Hepatocyte (in vitro differentiated cells): Measurements from ENCODE around the gene ZFX. TPM values are rescaled to one million over a fixed set of nuclear protein-coding genes. Genes with fewer than 3 reads are reported as not detected.

Experiments used
- DNase-seq: peaks from one replicate; pipeline ENCODE4 v3.0.0-alpha.2; 2016; ENCODE audit warnings: low spot score
- H2AFZ ChIP-seq: fragments of 200-600 bp; sonication (generic); 2 replicates; pipeline ENCODE4 v1.6.0; 2016; ENCODE audit warnings: antibody characterized with exemption, mild to moderate bottlenecking
- H3K27ac ChIP-seq: fragments of 200-600 bp; sonication (generic); 2 replicates; pipeline ENCODE4 v1.5.1; 2016; ENCODE audit warnings: mild to moderate bottlenecking
- H3K27me3 ChIP-seq: fragments of 200-600 bp; sonication (generic); 2 replicates; pipeline ENCODE4 v1.6.1; 2016
- H3K36me3 ChIP-seq: fragments of 200-600 bp; sonication (generic); replicated peaks from 2 replicates; pipeline ENCODE4 v1.5.1; 2016; ENCODE audit warnings: low read depth; ENCODE audit not compliant: insufficient read depth
- H3K4me1 ChIP-seq: fragments of 200-600 bp; sonication (generic); 2 replicates; pipeline ENCODE4 v1.5.1; 2016; ENCODE audit warnings: mild to moderate bottlenecking, moderate library complexity; ENCODE audit not compliant: insufficient read depth
- H3K4me2 ChIP-seq: fragments of 200-600 bp; sonication (generic); 2 replicates; pipeline ENCODE4 v1.6.0; 2016
- H3K4me3 ChIP-seq: fragments of 200-600 bp; sonication (generic); 2 replicates; pipeline ENCODE4 v1.5.1; 2016; ENCODE audit warnings: mild to moderate bottlenecking
- H3K79me2 ChIP-seq: fragments of 200-600 bp; sonication (generic); 2 replicates; pipeline ENCODE4 v1.6.0; 2017; ENCODE audit warnings: mild to moderate bottlenecking
- H3K9me2 ChIP-seq: fragments of 200-600 bp; sonication (generic); replicated peaks from 2 replicates; pipeline ENCODE4 v1.6.0; 2017; ENCODE audit warnings: mild to moderate bottlenecking; ENCODE audit not compliant: insufficient read depth
- H3K9me3 ChIP-seq: fragments of 200-600 bp; sonication (generic); 2 replicates; pipeline ENCODE4 v1.5.1; 2016; ENCODE audit warnings: low read depth, mild to moderate bottlenecking
- H4K20me1 ChIP-seq: fragments of 200-600 bp; sonication (generic); 2 replicates; pipeline ENCODE4 v1.6.0; 2016; ENCODE audit warnings: mild to moderate bottlenecking; ENCODE audit not compliant: insufficient read depth, poor library complexity, severe bottlenecking
- EZH2 ChIP-seq: fragments of 200-600 bp; sonication (generic); IDR thresholded peaks from 2 replicates; pipeline ENCODE4 v1.6.1; 2016; ENCODE audit warnings: antibody characterized with exemption, mild to moderate bottlenecking, borderline replicate concordance
- EZH2phosphoT487 ChIP-seq: fragments of 200-600 bp; sonication (generic); IDR thresholded peaks from one replicate; pipeline ENCODE4 v1.6.1; 2018; ENCODE audit warnings: antibody characterized with exemption, mild to moderate bottlenecking, low read depth, moderate library complexity; ENCODE audit not compliant: unreplicated experiment, severe bottlenecking
- WGBS: methylation state at CpG from one replicate; pipeline ENCODE4 v1.1.6; 2016; ENCODE audit warnings: low lambda C conversion rate; ENCODE audit errors: missing lambda C conversion rate; 5-methylcytosine and 5-hydroxymethylcytosine counted together
- polyA plus RNA-seq: library from polyadenylated mRNA; unstranded; fragments of >200 nt; fragmentation: Nextera tagmentation; extraction: Ambion mirVana; gene quantifications from 2 replicates; pipeline ENCODE4 v1.2.1, GENCODE V29; 2016
- total RNA-seq: library from RNA; depleted of rRNA; stranded (reverse); fragments of >200 nt; gene quantifications from 2 replicates; pipeline ENCODE4 v1.2.3, GENCODE V29; 2014
- TF ChIP-seq, protein P1 (sequence below): fragments of 200-600 bp; sonication (generic); IDR thresholded peaks from 2 replicates; pipeline ENCODE4 v1.5.1; 2016; ENCODE audit warnings: antibody characterized with exemption, mild to moderate bottlenecking; ENCODE audit not compliant: poor library complexity

The ZFX gene
- total and polyA plus RNA-seq, 2 experiments from 2014 or later, result 31.5 to 74.0 TPM

DNA sequence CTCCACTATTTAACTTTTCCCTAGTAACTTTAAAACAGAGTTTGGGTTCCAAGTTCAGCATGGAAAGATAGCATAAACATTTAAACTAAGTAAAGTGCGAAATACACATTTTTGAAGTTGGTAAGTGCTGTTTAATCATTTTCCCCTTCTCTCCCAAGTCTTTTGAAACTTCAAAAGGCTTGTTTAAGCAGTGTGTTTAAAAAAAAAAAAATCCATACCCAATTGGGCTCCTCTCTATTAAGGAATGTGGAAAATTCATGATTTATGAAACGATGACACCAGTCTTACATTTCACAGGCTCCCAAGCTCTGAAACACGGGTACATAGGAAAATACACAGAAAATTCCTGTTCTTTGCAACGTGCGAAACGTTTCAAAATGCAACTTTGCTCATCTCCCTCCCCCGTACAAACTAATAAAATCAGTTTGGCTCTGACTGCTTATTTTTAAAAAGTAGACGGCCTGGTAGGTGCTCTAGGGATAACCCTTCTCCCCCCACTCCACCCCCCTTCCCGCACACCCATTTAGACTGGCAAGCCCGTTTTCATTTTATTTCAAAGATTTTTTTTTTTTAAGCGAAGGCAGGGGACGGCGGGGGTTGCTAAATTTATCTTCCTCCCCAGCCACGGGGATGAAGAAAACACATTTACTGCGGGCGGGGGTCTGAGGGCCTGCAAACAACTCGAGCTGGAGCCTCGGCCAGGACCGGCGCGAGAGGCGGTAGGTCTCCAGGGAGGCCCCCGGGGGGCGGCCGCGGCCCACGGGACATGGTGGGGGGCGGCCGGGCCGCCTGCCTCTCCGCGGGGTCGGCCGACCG, 786 bp upstream of the ZFX start:
- H3K4me3 ChIP-seq, result peak overlapping the region; percentile 45
- no peaks in the 10 kb centered on the region for H3K36me3 ChIP-seq
- no peaks in the 10 kb centered on the region for H3K9me2 ChIP-seq
- peak overlapping the region; percentile 70 for H2AFZ ChIP-seq
- H3K27ac ChIP-seq, result peak overlapping the region; percentile 100
- H4K20me1 ChIP-seq, result peaks cover 33% of the 10 kb centered on the region
- no peaks in the 10 kb centered on the region for H3K27me3 ChIP-seq
- H3K79me2 ChIP-seq, result peaks cover 33% of the 10 kb centered on the region
- 5% methylated on average over 22 of the region's 35 CpGs for WGBS
- DNase-seq, result peak; percentile 50
- H3K9me3 ChIP-seq, result no peaks in the 10 kb centered on the region
- H3K4me1 ChIP-seq, result peaks cover 60% of the 10 kb centered on the region
- TF ChIP-seq, protein P1, sequence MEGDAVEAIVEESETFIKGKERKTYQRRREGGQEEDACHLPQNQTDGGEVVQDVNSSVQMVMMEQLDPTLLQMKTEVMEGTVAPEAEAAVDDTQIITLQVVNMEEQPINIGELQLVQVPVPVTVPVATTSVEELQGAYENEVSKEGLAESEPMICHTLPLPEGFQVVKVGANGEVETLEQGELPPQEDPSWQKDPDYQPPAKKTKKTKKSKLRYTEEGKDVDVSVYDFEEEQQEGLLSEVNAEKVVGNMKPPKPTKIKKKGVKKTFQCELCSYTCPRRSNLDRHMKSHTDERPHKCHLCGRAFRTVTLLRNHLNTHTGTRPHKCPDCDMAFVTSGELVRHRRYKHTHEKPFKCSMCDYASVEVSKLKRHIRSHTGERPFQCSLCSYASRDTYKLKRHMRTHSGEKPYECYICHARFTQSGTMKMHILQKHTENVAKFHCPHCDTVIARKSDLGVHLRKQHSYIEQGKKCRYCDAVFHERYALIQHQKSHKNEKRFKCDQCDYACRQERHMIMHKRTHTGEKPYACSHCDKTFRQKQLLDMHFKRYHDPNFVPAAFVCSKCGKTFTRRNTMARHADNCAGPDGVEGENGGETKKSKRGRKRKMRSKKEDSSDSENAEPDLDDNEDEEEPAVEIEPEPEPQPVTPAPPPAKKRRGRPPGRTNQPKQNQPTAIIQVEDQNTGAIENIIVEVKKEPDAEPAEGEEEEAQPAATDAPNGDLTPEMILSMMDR, result no peak
- no peak for TF ChIP-seq EZH2phosphoT487
- TF ChIP-seq EZH2, result no peak
- H3K4me2 ChIP-seq, result peak overlapping the region; percentile 85

DNA sequence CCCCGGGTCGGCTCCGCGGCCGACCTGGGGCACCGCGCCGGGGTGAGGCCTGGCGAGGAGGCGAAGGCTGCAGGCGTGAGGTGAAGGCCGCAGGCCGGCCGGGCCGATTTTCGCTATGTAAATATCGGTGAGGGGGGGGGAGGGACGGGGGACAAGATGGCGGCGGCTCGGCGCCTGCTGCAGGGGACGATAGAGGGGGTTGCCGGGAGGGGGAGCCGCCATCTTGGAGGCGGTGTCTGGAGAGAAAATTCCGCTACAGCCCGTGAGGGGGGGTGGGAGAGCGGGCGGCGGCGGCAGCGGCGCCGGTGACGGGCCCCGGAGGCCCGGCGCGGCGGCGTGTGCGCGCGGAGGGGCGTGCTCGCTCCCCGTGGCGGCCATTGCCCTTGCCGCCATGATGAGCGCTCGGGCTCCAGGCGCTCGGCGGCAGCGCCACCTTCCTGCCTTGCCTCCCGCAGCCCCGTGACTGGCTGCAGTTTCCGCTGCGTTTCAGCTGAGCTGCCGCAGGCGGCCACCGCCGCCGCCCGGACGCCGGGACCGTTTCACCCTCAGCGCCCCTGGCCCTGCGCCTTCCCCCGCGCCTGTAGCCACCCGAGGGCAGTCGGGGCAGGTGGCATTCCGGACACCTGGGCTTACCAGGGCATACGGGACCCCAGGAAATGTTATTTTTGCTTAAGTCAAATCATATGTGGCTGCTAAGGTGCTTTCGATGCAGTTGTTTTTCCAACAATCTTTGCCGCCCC, 692 bp downstream of the ZFX start:
- H3K9me3 ChIP-seq, result no peaks in the 10 kb centered on the region
- no peaks in the 10 kb centered on the region for H3K9me2 ChIP-seq
- peak; percentile 97 for DNase-seq
- H3K4me2 ChIP-seq, result peak overlapping the region; percentile 85
- H3K27ac ChIP-seq, result peak overlapping the region; percentile 100
- no peaks in the 10 kb centered on the region for H3K27me3 ChIP-seq
- under 1% methylated on average over 31 of the region's 79 CpGs for WGBS
- no peaks in the 10 kb centered on the region for H3K36me3 ChIP-seq
- H3K79me2 ChIP-seq, result peaks cover 48% of the 10 kb centered on the region
- no peak for TF ChIP-seq EZH2
- TF ChIP-seq, protein P1, result peak; percentile 56
- H3K4me1 ChIP-seq, result peaks cover 73% of the 10 kb centered on the region
- H3K4me3 ChIP-seq, result peak overlapping the region; percentile 78
- peak overlapping the region; percentile 31 for H2AFZ ChIP-seq
- peaks cover 48% of the 10 kb centered on the region for H4K20me1 ChIP-seq

DNA sequence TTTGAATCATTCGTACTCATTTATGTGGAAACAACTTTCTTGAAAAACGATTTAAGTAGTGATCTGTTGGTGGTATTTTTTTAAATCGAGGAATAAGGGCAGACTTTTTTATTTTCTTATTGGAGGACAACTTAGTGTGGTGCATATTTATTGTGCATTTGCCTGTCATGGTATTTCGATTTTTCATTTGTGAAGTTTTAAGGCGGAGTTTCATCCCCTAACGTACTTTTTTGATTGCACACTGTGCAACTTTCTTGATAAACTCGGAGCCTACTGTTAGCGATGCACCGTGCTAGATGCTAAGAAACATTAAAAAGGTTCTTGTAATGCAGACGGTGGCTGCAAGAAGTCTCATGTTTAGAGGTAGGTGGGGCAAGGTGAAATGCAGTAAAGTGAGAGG, 1.4 kb downstream of the ZFX start:
- 4% methylated on average over 10 of the region's 10 CpGs for WGBS

More for the DNA sequence above, 1.4 kb downstream of the ZFX start:
- H3K27ac ChIP-seq, result peak overlapping the region; percentile 100
- no peaks in the 10 kb centered on the region for H3K27me3 ChIP-seq
- peak overlapping the region; percentile 85 for H3K4me2 ChIP-seq
- H3K4me1 ChIP-seq, result peaks cover 73% of the 10 kb centered on the region
- peak overlapping the region; percentile 78 for H3K4me3 ChIP-seq
- DNase-seq, result no peak
- H3K79me2 ChIP-seq, result peaks cover 55% of the 10 kb centered on the region
- TF ChIP-seq EZH2phosphoT487 (no peak), EZH2 (no peak)
- TF ChIP-seq, protein P1, result no peak
- no peaks in the 10 kb centered on the region for H3K36me3 ChIP-seq
- no peaks in the 10 kb centered on the region for H3K9me2 ChIP-seq
- no peaks in the 10 kb centered on the region for H3K9me3 ChIP-seq
- peak overlapping the region; percentile 31 for H2AFZ ChIP-seq
- peaks cover 55% of the 10 kb centered on the region for H4K20me1 ChIP-seq
